DND-41 (cell line): ENCODE results near the gene KCND1.

ENCODE experiments used
- CTCF ChIP-seq: IDR thresholded peaks from 2 replicates; pipeline ENCODE4 v1.5.1; 2012; ENCODE audit warnings: borderline replicate concordance, low read length, moderate library complexity, mild to moderate bottlenecking; ENCODE audit not compliant: poor library complexity, severe bottlenecking; ENCODE audit errors: extremely low read depth
- EZH2 ChIP-seq: IDR thresholded peaks from 3 replicates; pipeline ENCODE4 v1.6.1; 2012; ENCODE audit warnings: borderline replicate concordance, low read depth, mild to moderate bottlenecking, moderate library complexity, low read length, inconsistent platforms; ENCODE audit not compliant: severe bottlenecking

GRCh38 chrX:48981178-48981577 is 9.5 kb upstream of the KCND1 start:
- TF ChIP-seq CTCF (no peak), EZH2 (no peak)
